ENCODE measurements around the gene NRXN3. TPM values are rescaled to one million over a fixed set of nuclear protein-coding genes. Genes with fewer than 3 reads are reported as not detected.

NRXN3 gene
- total RNA-seq, 2 experiments from 2014 or later = not detected

- H3K4me3 ChIP-seq (ENCODE audit: low read depth, low read length, poor library complexity, severe bottlenecking) = no peak overlapping the region
- intact Hi-C loops (cut with micrococcal nuclease; ENCODE audit: unreplicated experiment) = no loop called here
- DNase-seq (ENCODE audit: low spot score) = no peak
- ChIA-PET POLR2A (no interaction called here), CTCF (ENCODE audit: unreplicated experiment) (no interaction called here)
- H4K20me1 ChIP-seq (ENCODE audit: insufficient read depth, low read length) = no peaks in the 10 kb centered on the region
- H3K27ac ChIP-seq (ENCODE audit: low read depth, low read length, poor library complexity, severe bottlenecking) = no peak overlapping the region
- no peaks in the 10 kb centered on the region for H3K9me2 ChIP-seq (ENCODE audit: insufficient read depth, low read length)
- no peaks in the 10 kb centered on the region for H3K79me2 ChIP-seq (ENCODE audit: insufficient read depth, low read depth, low read length)
- H3K4me1 ChIP-seq (ENCODE audit: insufficient read depth, low read length, poor library complexity, severe bottlenecking) = no peaks in the 10 kb centered on the region
- BruUV-seq (replicated peaks) = no TSS peak
- H3K9me3 ChIP-seq (ENCODE audit: low read length) = no peaks in the 10 kb centered on the region
- H3K36me3 ChIP-seq (ENCODE audit: insufficient read depth, low read length) = no peaks in the 10 kb centered on the region
- no peak for TF ChIP-seq CTCF (conservative IDR thresholded peaks at IDR 0.05; ENCODE audit: low read length)
- TF ChIP-seq EZH2phosphoT487 (IDR thresholded peaks at IDR 0.05; ENCODE audit: borderline replicate concordance, low read depth, low read length) = no peak
- no peak overlapping the region for H2AFZ ChIP-seq (ENCODE audit: low read length)
- H3K4me2 ChIP-seq (ENCODE audit: low read length) = no peak overlapping the region
Observed at GRCh38 chr14:78143489-78144145, 26.6 kb upstream of the NRXN3 start.

GRCh38 chr14:78152201-78153063 lies 17.7 kb upstream of the NRXN3 start:
- Histone ChIP-seq H3K36me3 (ENCODE audit: insufficient read depth, low read length) (no peaks in the 10 kb centered on the region), H3K4me3 (ENCODE audit: low read depth, low read length, poor library complexity, severe bottlenecking) (no peak overlapping the region), H3K27ac (ENCODE audit: low read depth, low read length, poor library complexity, severe bottlenecking) (no peak overlapping the region), H3K9me2 (ENCODE audit: insufficient read depth, low read length) (no peaks in the 10 kb centered on the region), H2AFZ (ENCODE audit: low read length) (no peak overlapping the region), H3K4me2 (ENCODE audit: low read length) (no peak overlapping the region), H3K9me3 (ENCODE audit: low read length) (no peaks in the 10 kb centered on the region), H4K20me1 (ENCODE audit: insufficient read depth, low read length) (no peaks in the 10 kb centered on the region), H3K79me2 (ENCODE audit: insufficient read depth, low read depth, low read length) (no peaks in the 10 kb centered on the region), H3K4me1 (ENCODE audit: insufficient read depth, low read length, poor library complexity, severe bottlenecking) (no peaks in the 10 kb centered on the region)
- BruUV-seq (replicated peaks) = no TSS peak
- DNase-seq (ENCODE audit: low spot score) = no peak
- TF ChIP-seq EZH2phosphoT487 (IDR thresholded peaks at IDR 0.05; ENCODE audit: borderline replicate concordance, low read depth, low read length) = no peak
- POLR2A ChIA-PET = no interaction called here
- intact Hi-C loops (cut with micrococcal nuclease; ENCODE audit: unreplicated experiment) = no loop called here
- CTCF ChIA-PET (ENCODE audit: unreplicated experiment) = no interaction called here

- H3K4me2 ChIP-seq (ENCODE audit: low read length) = no peak overlapping the region
- H3K27ac ChIP-seq (ENCODE audit: low read depth, low read length, poor library complexity, severe bottlenecking) = no peak overlapping the region
- no peak overlapping the region for H3K4me3 ChIP-seq (ENCODE audit: low read depth, low read length, poor library complexity, severe bottlenecking)
- intact Hi-C loops (cut with micrococcal nuclease; ENCODE audit: unreplicated experiment) = no loop called here
- no peaks in the 10 kb centered on the region for H3K36me3 ChIP-seq (ENCODE audit: insufficient read depth, low read length)
- TF ChIP-seq EZH2phosphoT487 (IDR thresholded peaks at IDR 0.05; ENCODE audit: borderline replicate concordance, low read depth, low read length) (no peak), CTCF (conservative IDR thresholded peaks at IDR 0.05; ENCODE audit: low read length) (no peak)
- no peaks in the 10 kb centered on the region for H3K9me2 ChIP-seq (ENCODE audit: insufficient read depth, low read length)
- no peaks in the 10 kb centered on the region for H3K9me3 ChIP-seq (ENCODE audit: low read length)
- H3K4me1 ChIP-seq (ENCODE audit: insufficient read depth, low read length, poor library complexity, severe bottlenecking) = no peaks in the 10 kb centered on the region
- DNase-seq (ENCODE audit: low spot score) = no peak
- no peak overlapping the region for H2AFZ ChIP-seq (ENCODE audit: low read length)
- CTCF ChIA-PET (ENCODE audit: unreplicated experiment) = no interaction called here
- POLR2A ChIA-PET = no interaction called here
- no TSS peak for BruUV-seq (replicated peaks)
- H3K79me2 ChIP-seq (ENCODE audit: insufficient read depth, low read depth, low read length) = no peaks in the 10 kb centered on the region
- H4K20me1 ChIP-seq (ENCODE audit: insufficient read depth, low read length) = no peaks in the 10 kb centered on the region
Observed at GRCh38 chr14:78153064-78153341, 17.2 kb upstream of the NRXN3 start.
